Pancreas (tissue), 10 donors: ENCODE data around the gene TRIM54. TPM values are rescaled to one million over a fixed set of nuclear protein-coding genes. Genes with fewer than 3 reads are reported as not detected.
"Not testable (repeated sequence)": the region's sequence is repeated elsewhere in the genome, so short reads cannot be mapped to it uniquely, and the experiment has no call there.

Experiments
- ATAC-seq, 4 donors: fragments of 200-7000 bp; cut with Tn5 transposase; one replicate each; pipeline versions ENCODE4 v1.8.0 to v1.9.1; 2020; ENCODE audit warnings: mild to moderate bottlenecking in 4 of 4, moderate library complexity in 4 of 4
- DNase-seq, 6 donors: peaks; one replicate each; pipeline ENCODE4 v3.0.0-alpha.2; 2020
- FAIRE-seq: peaks from 2 replicates; lab custom pipeline; 2012; peaks lifted over from hg19 to GRCh38; lab: Jason Lieb, UNC
- H3K27ac ChIP-seq, 4 donors: fragments of 200-600 bp; sonication (generic); 1 replicate in 3 of 4; 2 replicates in 1 of 4; pipeline versions ENCODE4 v1.5.0 to v1.8.0; 2020
- H3K27me3 ChIP-seq, 4 donors: fragments of 200-600 bp; one replicate each; pipeline ENCODE4 v1.8.0; 2021
- H3K36me3 ChIP-seq, 3 donors: fragments of 200-600 bp; sonication (generic) in 1 of 3; one replicate each; pipeline versions ENCODE4 v1.5.0 to v1.8.0; 2020 to 2021
- H3K4me1 ChIP-seq, 3 donors: fragments of 200-600 bp; one replicate each; pipeline ENCODE4 v1.8.0; 2021
- H3K4me3 ChIP-seq, 4 donors: fragments of 200-600 bp; sonication (generic) in 2 of 4; one replicate each; pipeline versions ENCODE4 v1.5.0 to v1.8.0; 2020 to 2021
- H3K9me3 ChIP-seq, 4 donors: fragments of 200-600 bp; one replicate each; pipeline ENCODE4 v1.8.0; 2021
- WGBS, 2 donors: extraction: QIAGEN DNeasy Blood & Tissue Kit; methylation state at CpG; one replicate each; pipeline ENCODE4 v1.1.7; 2013; 5-methylcytosine and 5-hydroxymethylcytosine counted together
- intact Hi-C, 3 donors: fragments of 100-400 bp; cut with DNase I; formaldehyde crosslinking; loops; one replicate each; pipeline versions ENCODE4 v1.11.1 to v1.14.2; 2022
- polyA plus RNA-seq, 2 donors: library from polyadenylated mRNA; stranded (reverse); fragments of 200-250 nt; gene quantifications; one replicate each; pipeline ENCODE4 v1.2.3, GENCODE V29; 2013
- total RNA-seq, 6 donors: library from RNA; stranded (reverse); fragmentation: NEBNext Ultra II Directional in 4 of 6; extraction: Animal tissue kit (Norgen Biotek cat#: 25700) in 4 of 6; gene quantifications; one replicate each; pipeline versions ENCODE4 v1.2.1 to v1.2.4, GENCODE V29; 2021 to 2023
- TF ChIP-seq, protein P1 (sequence below), 4 donors: fragments of 200-600 bp; sonication (generic) in 3 of 4; IDR thresholded peaks; one replicate each; pipeline versions ENCODE4 v1.5.0 to v1.8.0; 2021; ENCODE audit warnings: antibody characterized with exemption in 4 of 4
- donor health status: healthy with polysubstance abuse.
- donor health status: DM: no; HTN: no; CAD: no; lungs with moderate emphysema.
- donor health status: DM: no; HTN: no; CAD: no.
- donor health status: control.
- donor health status: control.
- donor health status: Bipolar disorder and iron deficiency.
- donor health status: DM: yes; HTN: yes; CAD: no.
- donor health status: DM: no; HTN: no; CAD: no.
- donor health status: DM: no; HTN: no; CAD: no.
- donor health status: DM: yes; HTN: yes; CAD: no.

Gene TRIM54
- total and polyA plus RNA-seq, 8 donors: 0.08 to 1.1 (median 0.29) TPM

DNA sequence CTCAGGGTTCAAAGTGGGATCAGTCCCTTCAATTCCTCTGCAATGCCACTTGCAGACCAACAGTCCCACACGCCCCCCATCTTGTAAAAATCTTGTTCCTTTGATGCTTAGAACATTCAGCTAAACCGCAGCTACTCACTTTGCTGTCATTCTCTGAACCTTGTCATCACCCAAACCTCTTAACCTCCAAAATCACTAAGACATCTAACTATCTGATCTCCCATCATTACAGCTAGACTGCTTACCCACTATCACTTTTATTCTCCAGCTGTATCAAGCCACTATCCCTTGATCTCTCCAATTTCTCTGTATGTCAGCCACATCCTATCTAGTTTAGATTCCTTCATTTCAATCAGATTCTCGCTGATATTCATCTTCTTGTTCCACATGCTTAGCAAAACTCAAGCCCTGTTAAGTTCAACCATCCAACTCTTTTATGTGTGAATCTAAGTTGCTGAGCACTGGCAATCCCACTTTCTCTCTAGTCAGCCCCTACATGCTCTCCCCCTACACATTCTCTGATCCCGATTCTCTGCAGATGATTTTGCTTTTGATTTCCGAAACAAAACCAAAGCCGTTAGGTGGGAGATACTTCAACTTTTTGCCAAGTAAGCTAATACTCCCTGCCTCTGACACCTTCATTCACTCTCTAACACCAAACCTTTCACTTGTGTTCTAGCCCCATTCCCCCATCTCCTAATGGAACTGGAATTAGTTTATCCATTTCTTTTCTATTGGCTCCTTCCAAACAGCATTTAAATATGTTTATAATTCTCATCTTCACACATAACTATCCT, 69.8 kb downstream of the TRIM54 start:
- H3K36me3 ChIP-seq: no peaks in the 10 kb centered on the region
- intact Hi-C loops: no loop called here
- no peak for FAIRE-seq
- no peak for ATAC-seq
- TF ChIP-seq, protein P1, sequence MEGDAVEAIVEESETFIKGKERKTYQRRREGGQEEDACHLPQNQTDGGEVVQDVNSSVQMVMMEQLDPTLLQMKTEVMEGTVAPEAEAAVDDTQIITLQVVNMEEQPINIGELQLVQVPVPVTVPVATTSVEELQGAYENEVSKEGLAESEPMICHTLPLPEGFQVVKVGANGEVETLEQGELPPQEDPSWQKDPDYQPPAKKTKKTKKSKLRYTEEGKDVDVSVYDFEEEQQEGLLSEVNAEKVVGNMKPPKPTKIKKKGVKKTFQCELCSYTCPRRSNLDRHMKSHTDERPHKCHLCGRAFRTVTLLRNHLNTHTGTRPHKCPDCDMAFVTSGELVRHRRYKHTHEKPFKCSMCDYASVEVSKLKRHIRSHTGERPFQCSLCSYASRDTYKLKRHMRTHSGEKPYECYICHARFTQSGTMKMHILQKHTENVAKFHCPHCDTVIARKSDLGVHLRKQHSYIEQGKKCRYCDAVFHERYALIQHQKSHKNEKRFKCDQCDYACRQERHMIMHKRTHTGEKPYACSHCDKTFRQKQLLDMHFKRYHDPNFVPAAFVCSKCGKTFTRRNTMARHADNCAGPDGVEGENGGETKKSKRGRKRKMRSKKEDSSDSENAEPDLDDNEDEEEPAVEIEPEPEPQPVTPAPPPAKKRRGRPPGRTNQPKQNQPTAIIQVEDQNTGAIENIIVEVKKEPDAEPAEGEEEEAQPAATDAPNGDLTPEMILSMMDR (IDR thresholded peaks at IDR 0.05): no peak
- no peaks in the 10 kb centered on the region for H3K9me3 ChIP-seq
- no peak overlapping the region for H3K4me3 ChIP-seq
- no peak overlapping the region for H3K27ac ChIP-seq
- WGBS, 2 donors: 86 to 88% methylated on average over 6 of the region's 6 CpGs
- no peaks in the 10 kb centered on the region for H3K27me3 ChIP-seq
- DNase-seq: no peak
- peaks cover 0 to 18% (median 13%) of the 10 kb centered on the region in 3 donors for H3K4me1 ChIP-seq

DNA sequence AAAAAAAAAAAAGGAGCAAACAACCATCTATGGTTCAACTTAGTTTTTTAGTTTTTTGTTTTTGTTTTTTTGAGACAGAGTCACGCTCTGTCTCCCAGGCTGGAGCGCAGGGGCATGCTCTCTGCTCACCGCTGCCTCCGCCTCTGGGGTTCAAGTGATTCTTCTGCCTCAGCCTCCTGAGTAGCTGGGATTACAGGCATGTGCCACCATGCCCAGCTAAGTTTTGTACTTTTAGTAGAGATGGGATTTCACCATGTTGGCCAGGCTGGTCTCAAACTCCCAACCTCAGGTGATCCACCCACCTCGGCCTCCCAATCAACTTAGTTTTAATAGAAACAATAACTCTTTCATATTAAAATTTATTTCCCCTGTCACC, 71.1 kb downstream of the TRIM54 start:
- peaks cover 4 to 28% (median 23%) of the 10 kb centered on the region in 3 donors for H3K4me1 ChIP-seq
- H3K9me3 ChIP-seq, H3K27ac ChIP-seq, FAIRE-seq, DNase-seq, H3K27me3 ChIP-seq, H3K36me3 ChIP-seq, intact Hi-C loops, H3K4me3 ChIP-seq, ATAC-seq: not testable (repeated sequence)
- 96 to 97% methylated on average over 5 of the region's 5 CpGs for WGBS, 2 donors

DNA sequence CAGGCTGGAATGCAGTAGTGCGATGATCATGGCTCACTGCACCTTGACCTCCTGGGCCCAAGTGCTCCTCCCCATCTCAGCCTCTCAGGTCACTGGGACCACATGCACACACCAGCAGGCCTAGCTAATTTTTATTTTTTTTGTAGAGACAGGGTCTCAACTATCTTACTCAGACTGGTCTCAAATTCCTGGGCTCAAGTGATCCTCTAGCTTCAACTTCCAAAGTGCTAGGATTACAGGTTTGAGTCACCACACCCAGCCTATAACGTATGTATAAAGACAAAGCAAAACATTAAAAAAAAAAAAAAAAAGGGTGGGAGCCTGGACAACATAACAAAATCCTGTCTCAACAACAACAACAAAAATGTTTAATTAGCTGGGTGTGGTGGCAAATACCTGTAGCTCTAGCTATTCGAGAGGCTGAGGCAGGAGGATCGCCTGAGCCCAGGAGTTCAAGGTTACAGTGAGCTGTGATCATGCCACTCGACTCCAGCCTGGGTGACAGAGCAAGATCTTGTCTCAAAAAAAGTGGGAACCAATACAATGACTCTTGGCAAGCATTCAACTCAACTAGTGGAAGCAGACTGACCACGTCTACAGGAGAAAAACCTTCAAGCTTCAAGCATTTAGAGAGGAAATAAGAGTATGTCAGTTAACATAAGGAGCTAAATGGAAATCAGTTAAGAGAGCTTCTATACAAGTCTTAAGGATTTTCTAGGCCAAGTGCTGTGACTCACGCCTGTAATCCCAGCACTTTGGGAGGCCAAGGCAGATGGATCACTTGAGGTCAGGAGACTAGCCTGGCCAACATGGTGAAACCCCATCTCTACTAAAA, 71.8 kb downstream of the TRIM54 start:
- WGBS, 2 donors: 62 to 64% methylated on average over 7 of the region's 7 CpGs
- H3K36me3 ChIP-seq: no peaks in the 10 kb centered on the region
- no peak overlapping the region for H3K27ac ChIP-seq
- DNase-seq (no peak), FAIRE-seq (no peak), ATAC-seq (no peak)
- TF ChIP-seq, protein P1 (IDR thresholded peaks at IDR 0.05): no peak
- no peak overlapping the region for H3K4me3 ChIP-seq
- intact Hi-C loops: no loop called here
- H3K27me3 ChIP-seq: no peaks in the 10 kb centered on the region
- H3K9me3 ChIP-seq: no peaks in the 10 kb centered on the region
- peaks cover 4 to 29% (median 23%) of the 10 kb centered on the region in 3 donors for H3K4me1 ChIP-seq

DNA sequence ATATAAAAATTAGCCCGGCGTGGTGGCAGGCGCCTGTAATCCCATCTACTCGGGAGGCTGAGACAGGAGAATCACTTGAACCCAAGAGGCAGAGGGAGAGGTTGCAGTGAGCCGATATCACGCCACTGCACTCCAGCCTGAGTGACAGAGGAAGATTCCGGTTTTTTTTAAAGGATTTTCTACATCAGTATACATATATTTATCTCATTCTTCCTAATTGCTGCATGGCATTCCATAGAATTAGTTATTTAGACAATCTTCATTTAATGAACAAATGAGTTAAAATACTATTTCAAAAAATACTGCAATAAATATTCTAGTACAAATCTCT, 72.3 kb downstream of the TRIM54 start:
- Histone ChIP-seq H3K9me3 (no peaks in the 10 kb centered on the region), H3K27me3 (no peaks in the 10 kb centered on the region), H3K4me3 (no peak overlapping the region), H3K27ac (no peak overlapping the region), H3K4me1 (peaks cover 4 to 29% (median 23%) of the 10 kb centered on the region in 3 donors), H3K36me3 (no peaks in the 10 kb centered on the region)
- DNase-seq (no peak), ATAC-seq (no peak), FAIRE-seq (no peak)
- TF ChIP-seq, protein P1 (IDR thresholded peaks at IDR 0.05): no peak
- WGBS, 2 donors: 84 to 91% methylated on average over 7 of the region's 7 CpGs
- intact Hi-C loops: no loop called here

DNA sequence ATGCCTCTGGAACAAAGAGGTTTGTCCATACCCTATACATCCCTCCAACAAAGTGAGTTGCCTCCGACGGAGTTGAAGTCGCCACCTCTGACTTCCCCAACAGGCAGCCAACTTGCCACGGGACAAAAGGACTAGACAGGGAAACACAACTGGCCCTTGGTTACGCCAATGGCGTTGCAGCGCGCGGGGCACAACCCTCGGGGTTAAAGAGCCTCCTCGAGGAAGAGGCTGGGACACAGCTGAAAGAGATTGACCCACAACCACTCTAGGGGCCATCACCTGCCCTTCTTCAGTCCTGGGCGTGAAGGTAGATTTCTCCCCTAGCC, 73.8 kb downstream of the TRIM54 start:
- ATAC-seq (peak; percentile 13 to 39 (median 23)), FAIRE-seq (no peak), DNase-seq (peak in 5 of 6 donors; percentile 32 to 64 (median 50))
- TF ChIP-seq, protein P1 (IDR thresholded peaks at IDR 0.05): no peak
- Histone ChIP-seq H3K9me3 (no peaks in the 10 kb centered on the region), H3K27ac (peak overlapping the region; percentile 74 to 90 (median 86)), H3K4me3 (peak overlapping the region; percentile 47 to 91 (median 74)), H3K36me3 (no peaks in the 10 kb centered on the region), H3K4me1 (peaks cover 4 to 29% (median 23%) of the 10 kb centered on the region in 3 donors), H3K27me3 (no peaks in the 10 kb centered on the region)
- intact Hi-C loops: no loop called here
- 0% methylated on average over 12 of the region's 12 CpGs for WGBS, 2 donors
